Hypothalamus (tissue), 51 donors: ENCODE measurements around the gene NDUFS5.
"Not testable (repeated sequence)": the region's sequence is repeated elsewhere in the genome, so short reads cannot be mapped to it uniquely, and the experiment has no call there.

ENCODE experiments used
- DNase-seq, 51 donors: peaks; one replicate each; lab custom pipeline; 2025; lab: John Stamatoyannopoulos, UW

The NDUFS5 gene

DNA sequence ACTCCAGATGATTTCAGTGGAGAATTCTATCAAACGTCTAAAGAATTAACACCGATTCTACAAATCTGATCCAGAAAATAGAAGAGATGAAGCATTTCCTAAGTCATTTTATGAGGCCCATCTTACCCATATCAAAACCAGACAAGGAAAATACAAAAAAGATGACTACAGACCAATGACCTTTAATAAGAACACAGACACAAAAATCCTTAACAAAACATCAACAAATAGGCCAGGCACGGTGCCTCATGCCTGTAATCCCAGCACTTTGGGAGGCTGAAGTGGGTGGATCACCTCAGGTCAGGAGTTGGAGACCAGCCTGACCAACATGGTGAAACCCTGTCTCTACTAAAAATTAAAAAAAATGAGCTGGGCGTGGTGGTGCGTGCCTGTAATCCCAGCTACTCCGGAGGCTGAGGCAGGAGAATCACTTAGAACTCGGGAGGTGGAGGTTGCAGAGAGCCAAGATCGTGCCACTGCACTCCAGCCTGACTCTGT lies 29.1 kb downstream of the NDUFS5 start:
- not testable (repeated sequence) for DNase-seq

DNA sequence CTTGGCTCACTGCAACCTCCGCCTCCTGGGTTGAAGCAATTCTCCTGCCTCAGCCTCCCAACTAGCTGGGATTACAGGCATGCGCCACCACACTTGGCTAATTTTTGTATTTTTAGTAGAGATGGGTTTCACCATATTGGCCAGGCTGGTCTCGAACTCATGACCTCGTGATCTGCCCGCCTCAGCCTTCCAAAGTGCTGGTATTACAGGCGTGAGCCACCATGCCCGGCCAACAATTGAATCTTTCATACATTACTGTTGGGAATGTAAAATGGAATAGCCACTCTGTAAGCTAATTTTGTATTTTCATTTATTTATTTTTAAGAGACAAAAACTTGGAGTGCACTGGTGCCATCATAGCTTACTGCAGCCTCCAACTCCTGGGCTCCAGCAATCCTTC lies 35.4 kb downstream of the NDUFS5 start:
- not testable (repeated sequence) for DNase-seq

GRCh38 chr1:39061951-39062350 lies 35.8 kb downstream of the NDUFS5 start:
- DNase-seq: no peak

- DNase-seq: no peak
These were observed 37.0 kb downstream of the NDUFS5 start for GRCh38 chr1:39063191-39063590.

- DNase-seq: no peak
These were observed 37.6 kb downstream of the NDUFS5 start for GRCh38 chr1:39063775-39064174.

- no peak for DNase-seq
These were observed 39.4 kb downstream of the NDUFS5 start for GRCh38 chr1:39065542-39065941.

- DNase-seq: not testable (repeated sequence)
These were observed 42.1 kb downstream of the NDUFS5 start for GRCh38 chr1:39068227-39068626.

DNA sequence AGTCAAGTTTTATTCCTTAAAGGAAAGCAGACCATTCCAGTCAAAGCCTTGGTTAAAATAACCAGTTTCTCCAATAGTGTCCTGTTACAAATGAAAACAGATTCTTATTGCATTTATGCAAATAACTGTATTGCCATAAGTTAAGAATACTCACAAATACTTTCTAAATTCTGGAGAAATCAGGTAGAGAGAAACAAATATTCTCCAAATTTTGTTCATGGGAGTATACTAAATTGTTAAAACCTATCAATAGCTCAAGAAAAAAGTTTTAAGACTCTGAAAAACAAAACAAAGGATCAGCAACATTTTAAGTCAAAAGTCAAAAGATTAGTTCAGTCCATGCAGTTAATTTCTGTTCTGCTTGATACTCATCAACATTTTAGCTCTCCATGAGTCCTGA lies 45.4 kb downstream of the NDUFS5 start:
- not testable (repeated sequence) for DNase-seq

DNA sequence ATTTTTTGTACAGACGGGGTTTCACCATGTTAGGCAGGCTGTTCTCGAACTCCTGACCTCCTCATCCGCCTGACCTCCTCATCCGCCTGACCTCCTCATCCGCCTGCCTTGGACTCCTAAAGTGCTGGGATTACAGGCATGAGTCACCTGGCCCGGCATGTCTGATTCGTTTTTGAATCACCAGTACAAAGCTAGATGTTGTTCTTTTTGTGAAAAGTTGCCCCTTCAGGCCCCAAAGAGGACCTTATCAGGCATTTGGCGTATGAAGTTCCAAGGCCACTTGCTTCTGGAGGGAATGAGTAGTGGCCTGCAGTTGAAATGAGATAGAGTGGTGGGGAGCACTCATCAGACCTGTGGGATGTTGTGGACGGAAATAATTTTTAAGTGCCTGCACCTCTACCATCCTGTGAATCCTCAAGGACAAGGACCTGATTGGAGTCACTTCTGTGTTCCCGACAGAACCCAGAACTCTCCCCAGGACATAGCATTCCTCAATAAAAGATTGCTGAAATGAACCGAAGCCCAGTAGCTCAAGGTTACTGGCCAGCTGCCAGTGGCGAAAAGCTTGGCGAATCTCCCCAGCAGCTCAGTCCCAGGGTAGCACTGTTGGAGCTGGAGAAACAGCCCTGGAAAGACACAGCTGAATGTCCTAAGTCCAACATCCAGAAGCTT lies 50.1 kb downstream of the NDUFS5 start:
- peak in 33 of 51 donors; percentile 7 to 76 (median 51) for DNase-seq

DNA sequence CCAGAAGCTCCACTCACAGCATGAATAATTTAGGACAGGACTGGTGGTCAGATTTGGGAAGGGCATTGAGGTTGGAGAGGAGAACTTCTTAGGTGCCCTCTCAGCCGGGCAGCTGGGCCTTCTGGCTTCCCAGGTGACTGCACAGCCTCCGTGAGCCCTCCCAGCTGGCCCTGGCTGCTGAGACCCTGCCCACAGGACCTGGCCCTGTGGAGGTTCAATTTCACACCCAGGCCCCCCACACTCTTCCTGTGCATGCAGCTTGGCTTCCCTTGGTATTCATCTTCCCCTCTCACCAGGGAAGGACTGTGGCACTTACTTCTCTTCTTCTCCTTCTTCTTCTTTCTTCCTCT lies 50.6 kb downstream of the NDUFS5 start:
- DNase-seq: no peak

- peak in 1 of 51 donors; percentile 50 for DNase-seq
These were observed 54.2 kb downstream of the NDUFS5 start for GRCh38 chr1:39080269-39080826.

DNA sequence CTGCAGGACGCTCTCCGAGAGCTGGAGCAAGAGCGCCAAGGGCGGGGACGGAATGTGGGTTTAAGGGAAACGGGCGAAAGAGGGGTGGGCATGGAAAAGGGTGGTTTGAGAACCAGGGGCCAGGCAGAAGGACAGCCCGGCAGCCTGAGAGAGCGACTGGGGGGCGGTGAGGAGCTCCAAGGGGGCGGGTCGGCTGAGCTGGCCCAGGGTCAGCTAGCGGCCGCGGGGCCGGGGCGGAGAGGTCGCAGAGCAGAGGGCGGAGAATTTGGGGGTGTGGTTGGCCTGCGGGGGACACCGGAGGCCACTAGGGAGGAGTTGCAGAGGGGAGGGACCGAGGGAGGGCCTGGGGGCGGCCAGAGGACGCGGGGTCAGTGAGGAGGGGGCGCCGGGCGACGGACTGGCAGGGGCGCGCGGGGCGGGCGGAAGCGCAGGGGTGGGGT lies 54.7 kb downstream of the NDUFS5 start:
- peak in 13 of 51 donors; percentile 28 to 55 (median 41) for DNase-seq

GRCh38 chr1:39081271-39082009 lies 55.3 kb downstream of the NDUFS5 start:
- DNase-seq: peak in 11 of 51 donors; percentile 21 to 55 (median 44)

- DNase-seq: peak in 4 of 51 donors; percentile 21 to 42 (median 28)
These were observed 56.1 kb downstream of the NDUFS5 start for GRCh38 chr1:39082010-39082799.

DNA sequence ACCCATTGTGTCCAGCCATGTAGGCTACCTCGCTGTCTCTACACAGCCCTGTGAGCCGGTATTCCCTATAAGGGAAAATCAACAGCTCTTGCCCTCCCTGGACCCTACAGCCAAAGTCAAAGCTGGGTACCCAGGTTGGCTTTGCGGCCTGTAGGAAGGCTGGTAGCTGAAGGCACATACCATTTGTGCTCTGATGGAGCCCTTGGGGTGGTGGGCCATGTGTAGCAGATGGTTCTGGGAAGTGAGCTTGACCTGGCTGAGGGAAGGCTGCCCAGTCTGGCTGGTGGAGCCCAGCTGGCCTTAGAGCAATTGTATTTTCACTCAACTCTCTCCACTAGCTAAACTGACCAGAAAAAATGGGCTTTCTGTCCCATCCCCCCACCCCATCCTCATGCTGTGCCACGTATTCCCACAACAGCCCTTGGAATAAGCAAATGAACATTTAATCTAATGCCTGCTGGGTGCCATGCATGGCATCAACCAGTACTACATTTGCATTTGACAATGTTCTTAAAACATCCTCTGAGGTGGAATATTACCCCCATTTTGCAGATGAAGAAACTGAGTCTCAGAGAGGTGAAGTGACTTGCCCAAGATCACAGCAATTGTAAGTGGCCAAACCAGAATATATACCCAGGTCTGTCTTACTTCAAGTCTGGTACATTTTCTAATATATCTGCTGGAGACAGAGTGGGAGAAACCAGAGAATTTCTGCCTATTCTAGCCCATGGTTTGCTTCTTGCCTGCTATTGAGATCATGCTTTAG lies 56.8 kb downstream of the NDUFS5 start:
- no peak for DNase-seq

- no peak for DNase-seq
These were observed 58.0 kb downstream of the NDUFS5 start for GRCh38 chr1:39084191-39084590.
